Liver (tissue), 9 donors: ENCODE results near the gene EPB41L2. TPM values are rescaled to one million over a fixed set of nuclear protein-coding genes. Genes with fewer than 3 reads are reported as not detected.

ENCODE experiments used
- DNase-seq: peaks from one replicate; pipeline ENCODE4 v3.0.0-alpha.2; 2017; ENCODE audit warnings: low spot score
- H3K27ac ChIP-seq, 2 donors: one replicate each; pipeline ENCODE4 v1.7.0; 2013; ENCODE audit warnings: inconsistent platforms in 2 of 2, low read length in 2 of 2, control low read depth in 1 of 2, low read depth in 1 of 2, mild to moderate bottlenecking in 1 of 2
- H3K27me3 ChIP-seq, 4 donors: one replicate each; pipeline versions ENCODE4 v1.6.1 to v1.7.0; 2013; ENCODE audit warnings: low read length in 3 of 4, inconsistent platforms in 1 of 4, mild to moderate bottlenecking in 1 of 4, moderate library complexity in 1 of 4; ENCODE audit not compliant: control insufficient read depth in 4 of 4, insufficient read depth in 4 of 4
- H3K36me3 ChIP-seq, 4 donors: one replicate each; pipeline versions ENCODE4 v1.6.1 to v1.7.0; 2013; ENCODE audit warnings: low read length in 3 of 4, mild to moderate bottlenecking in 3 of 4, low read depth in 1 of 4, moderate library complexity in 1 of 4; ENCODE audit not compliant: control insufficient read depth in 4 of 4, insufficient read depth in 3 of 4
- H3K4me1 ChIP-seq, 4 donors: one replicate each; pipeline versions ENCODE4 v1.6.1 to v1.7.0; 2013; ENCODE audit warnings: low read length in 3 of 4, mild to moderate bottlenecking in 3 of 4, moderate library complexity in 1 of 4; ENCODE audit not compliant: control insufficient read depth in 4 of 4, insufficient read depth in 4 of 4
- H3K4me3 ChIP-seq, 3 donors: one replicate each; pipeline versions ENCODE4 v1.6.1 to v1.7.0; 2013; ENCODE audit warnings: low read length in 3 of 3, control low read depth in 1 of 3, low read depth in 1 of 3, mild to moderate bottlenecking in 1 of 3
- H3K9ac ChIP-seq, 2 donors: one replicate each; pipeline ENCODE4 v1.7.0; 2013; ENCODE audit warnings: low read length in 2 of 2, mild to moderate bottlenecking in 2 of 2, moderate library complexity in 2 of 2, control low read depth in 1 of 2, low read depth in 1 of 2
- H3K9me3 ChIP-seq, 4 donors: one replicate each; pipeline versions ENCODE4 v1.6.1 to v1.7.0; 2013; ENCODE audit warnings: low read length in 3 of 4; ENCODE audit not compliant: control insufficient read depth in 4 of 4
- ATF3 ChIP-seq: IDR thresholded peaks from 2 replicates; pipeline ENCODE4 v1.6.1; 2016; ENCODE audit warnings: antibody characterized with exemption
- CTCF ChIP-seq: fragments of 150-350 bp; IDR thresholded peaks from 2 replicates; pipeline ENCODE4 v1.5.1; 2017; ENCODE audit warnings: improper control_type of control experiment, low read depth, low read length; ENCODE audit not compliant: missing input control
- FOXA1 ChIP-seq: IDR thresholded peaks from 2 replicates; pipeline ENCODE4 v1.6.1; 2016; ENCODE audit warnings: antibody characterized with exemption
- FOXA2 ChIP-seq: IDR thresholded peaks from 2 replicates; pipeline ENCODE4 v1.6.1; 2016; ENCODE audit warnings: antibody characterized with exemption
- GABPA ChIP-seq, 2 donors: IDR thresholded peaks in 1 of 2; conservative IDR thresholded peaks in 1 of 2; 2 replicates each; pipeline ENCODE4 v1.6.1; 2016; ENCODE audit warnings: antibody characterized with exemption in 2 of 2, mild to moderate bottlenecking in 1 of 2, moderate library complexity in 1 of 2
- HNF4A ChIP-seq, 2 donors: conservative IDR thresholded peaks; 2 replicates each; pipeline ENCODE4 v1.6.1; 2016; ENCODE audit warnings: antibody characterized with exemption in 2 of 2, mild to moderate bottlenecking in 2 of 2
- HNF4G ChIP-seq: IDR thresholded peaks from 2 replicates; pipeline ENCODE4 v1.6.1; 2016; ENCODE audit warnings: antibody characterized with exemption
- MAX ChIP-seq: IDR thresholded peaks from 2 replicates; pipeline ENCODE4 v1.6.1; 2016; ENCODE audit warnings: antibody characterized with exemption
- NR2F2 ChIP-seq: IDR thresholded peaks from 2 replicates; pipeline ENCODE4 v1.6.1; 2016; ENCODE audit warnings: antibody characterized with exemption
- RAD21 ChIP-seq, 2 donors: IDR thresholded peaks; 2 replicates each; pipeline ENCODE4 v1.6.1; 2016; ENCODE audit warnings: antibody characterized with exemption in 2 of 2, mild to moderate bottlenecking in 2 of 2
- REST ChIP-seq: IDR thresholded peaks from 2 replicates; pipeline ENCODE4 v1.6.1; 2016; ENCODE audit warnings: antibody characterized with exemption, mild to moderate bottlenecking
- RXRA ChIP-seq, 2 donors: IDR thresholded peaks; 2 replicates each; pipeline ENCODE4 v1.6.1; 2017 to 2018; ENCODE audit warnings: antibody characterized with exemption in 2 of 2, mild to moderate bottlenecking in 1 of 2
- SP1 ChIP-seq: IDR thresholded peaks from 2 replicates; pipeline ENCODE4 v1.6.1; 2018; ENCODE audit warnings: antibody characterized with exemption, mild to moderate bottlenecking
- TAF1 ChIP-seq: conservative IDR thresholded peaks from 2 replicates; pipeline ENCODE4 v1.6.1; 2016; ENCODE audit warnings: antibody characterized with exemption, mild to moderate bottlenecking
- ZBTB33 ChIP-seq: IDR thresholded peaks from 2 replicates; pipeline ENCODE4 v1.6.1; 2016; ENCODE audit warnings: antibody characterized with exemption
- WGBS: extraction: QIAGEN DNeasy Blood & Tissue Kit; methylation state at CpG from one replicate; pipeline ENCODE4 v1.1.7; 2013; 5-methylcytosine and 5-hydroxymethylcytosine counted together
- polyA plus RNA-seq, 2 donors: library from polyadenylated mRNA; stranded (reverse) in 1 of 2; unstranded in 1 of 2; fragments of 200-250 nt in 1 of 2; fragments of >200 nt in 1 of 2; fragmentation: Nextera tagmentation in 1 of 2; extraction: Ambion mirVana in 1 of 2; gene quantifications; one replicate each; pipeline versions ENCODE4 v1.2.1 to v1.2.3, GENCODE V29; 2013 to 2015
- total RNA-seq, 2 donors: library from RNA; depleted of rRNA; stranded (reverse); fragments of >200 nt; gene quantifications; one replicate each; pipeline ENCODE4 v1.2.3, GENCODE V29; 2014
- donor health status: healthy.
- donor health status: healthy.
- donor health status: healthy.
- donor health status: healthy.
- donor health status: healthy.

Gene EPB41L2
- total and polyA plus RNA-seq, 4 donors = 10.0 to 43.3 (median 18.7) TPM

- TF ChIP-seq CTCF (no peak), SP1 (no peak), TAF1 (no peak), MAX (no peak), NR2F2 (no peak)
Observed at GRCh38 chr6:130968476-130968875, 94.6 kb downstream of the EPB41L2 start (continued).

- Histone ChIP-seq H3K27ac (no peak overlapping the region), H3K36me3 (no peaks in the 10 kb centered on the region), H3K9me3 (no peaks in the 10 kb centered on the region), H3K4me3 (no peak overlapping the region), H3K27me3 (no peaks in the 10 kb centered on the region), H3K4me1 (peaks cover 0 to 5% (median 0%) of the 10 kb centered on the region in 4 donors), H3K9ac (no peak overlapping the region)
- DNase-seq = no peak
- TF ChIP-seq RXRA (IDR thresholded peaks at IDR 0.05) (no peak), CTCF (no peak), GABPA (IDR thresholded peaks at IDR 0.05 in 1 of 2, conservative IDR thresholded peaks at IDR 0.05 in 1 of 2) (no peak), REST (no peak), TAF1 (no peak), HNF4A (conservative IDR thresholded peaks at IDR 0.05) (no peak), MAX (no peak), SP1 (no peak), FOXA2 (no peak), ATF3 (no peak), HNF4G (no peak), FOXA1 (no peak), ZBTB33 (no peak), RAD21 (IDR thresholded peaks at IDR 0.05) (no peak)
- 74% methylated on average over 7 of the region's 7 CpGs for WGBS
Observed at GRCh38 chr6:130967502-130968445, 95.3 kb downstream of the EPB41L2 start.
